D721Med (cell line): ENCODE results near the gene DMRT1.

Experiments
- DNase-seq: peaks from one replicate; pipeline ENCODE4 v3.0.0; 2011; ENCODE audit warnings: low spot score; ENCODE audit not compliant: insufficient read length
- FAIRE-seq: peaks from 2 replicates; lab custom pipeline; 2011; peaks lifted over from hg19 to GRCh38; lab: Jason Lieb, UNC
- CTCF ChIP-seq: IDR thresholded peaks from 2 replicates; pipeline ENCODE4 v1.5.1; 2012; ENCODE audit warnings: mild to moderate bottlenecking, control low read depth; ENCODE audit not compliant: insufficient read depth; ENCODE audit errors: missing control alignments

Gene DMRT1

GRCh38 chr9:942805-943580 is 101.5 kb downstream of the DMRT1 start:
- DNase-seq (no peak), FAIRE-seq (no peak)
- no peak for TF ChIP-seq CTCF

GRCh38 chr9:947985-948384 is 106.5 kb downstream of the DMRT1 start:
- no peak for TF ChIP-seq CTCF
- DNase-seq: no peak
- FAIRE-seq: no peak

GRCh38 chr9:948497-948896 is 107.0 kb downstream of the DMRT1 start:
- FAIRE-seq: no peak
- DNase-seq: no peak
- no peak for TF ChIP-seq CTCF

GRCh38 chr9:950139-950538 is 108.6 kb downstream of the DMRT1 start:
- TF ChIP-seq CTCF: no peak

GRCh38 chr9:952546-952945 is 111.0 kb downstream of the DMRT1 start:
- TF ChIP-seq CTCF: no peak
- no peak for FAIRE-seq
- DNase-seq: no peak

More at GRCh38 chr9:950139-950538, 108.6 kb downstream of the DMRT1 start:
- FAIRE-seq: no peak
- DNase-seq: no peak

GRCh38 chr9:959105-959504 is 117.6 kb downstream of the DMRT1 start:
- no peak for TF ChIP-seq CTCF
- DNase-seq (no peak), FAIRE-seq (no peak)

GRCh38 chr9:959914-960313 is 118.4 kb downstream of the DMRT1 start:
- TF ChIP-seq CTCF: no peak
- DNase-seq: no peak
- FAIRE-seq: no peak
